AG04449 (cell line): ENCODE data around the gene ANKS4B.

ENCODE experiments used
- CTCF ChIA-PET: fragments of 350-600 bp; formaldehyde crosslinking; extraction: SDS; loops from one replicate; lab custom pipeline; 2021; ENCODE audit warnings: antibody characterized with exemption; lab: Yijun Ruan, JAX
- POLR2A ChIA-PET: fragments of 400-600, 350-600 bp; formaldehyde crosslinking; extraction: SDS; loops from one replicate; lab custom pipeline; 2020; ENCODE audit warnings: antibody characterized with exemption, inconsistent platforms; lab: Yijun Ruan, JAX
- DNase-seq: peaks from one replicate; pipeline ENCODE4 v3.0.0-alpha.2; 2010; ENCODE audit warnings: low read depth, low spot score
- H3K4me3 ChIP-seq: 2 replicates; pipeline ENCODE4 v1.5.1; 2011; ENCODE audit warnings: low read depth, mild to moderate bottlenecking, control low read depth, low read length
- CTCF ChIP-seq: IDR thresholded peaks from one replicate; pipeline ENCODE4 v1.5.1; 2011; ENCODE audit warnings: mild to moderate bottlenecking, moderate library complexity, low read length, control low read depth, inconsistent platforms; ENCODE audit not compliant: insufficient read depth; ENCODE audit errors: missing control alignments

Gene ANKS4B

GRCh38 chr16:21277045-21277926 lies 43.8 kb downstream of the ANKS4B start:
- CTCF ChIA-PET = interaction anchor here (1.0 to 6.6 kb wide), 8 partner anchors 10 to 120 kb away, joined by 3 to 44 read pairs (median 4); partner anchors contain the start of gene LDAF1
- TF ChIP-seq CTCF = no peak
- POLR2A ChIA-PET = no interaction called here
- H3K4me3 ChIP-seq = no peak overlapping the region
- DNase-seq = no peak

GRCh38 chr16:21277927-21278706 lies 44.6 kb downstream of the ANKS4B start, which contains the start of gene CRYM:
TSS of gene CRYM (minus strand) at chr16:21278290. CDS start at chr16:21278251, 39 bp downstream.
- peak within 1 kb of the TSS; percentile 27 for H3K4me3 ChIP-seq
- TF ChIP-seq CTCF = peak; percentile 82
- ChIA-PET CTCF (interaction anchor here (1.0 to 6.6 kb wide), 8 partner anchors 10 to 121 kb away, joined by 3 to 44 read pairs (median 4); partner anchors contain the start of gene LDAF1), POLR2A (no interaction called here)
- no peak for DNase-seq

- ChIA-PET CTCF (interaction anchor here (1.0 to 6.6 kb wide), 5 partner anchors 11 to 122 kb away, joined by 4 to 44 read pairs (median 37); partner anchors contain the start of gene LDAF1), POLR2A (no interaction called here)
- H3K4me3 ChIP-seq = no peak overlapping the region
- DNase-seq = no peak
- TF ChIP-seq CTCF = no peak
Measured at GRCh38 chr16:21279501-21279900, 46.0 kb downstream of the ANKS4B start.

GRCh38 chr16:21281698-21282389 lies 48.3 kb downstream of the ANKS4B start:
- no peak for TF ChIP-seq CTCF
- ChIA-PET POLR2A (no interaction called here), CTCF (interaction anchor here (0.7 to 2.8 kb wide), 5 partner anchors 9 to 432 kb away, joined by 3 to 10 read pairs (median 7); no protein-coding TSS in a partner anchor)
- no peak for DNase-seq
- no peak overlapping the region for H3K4me3 ChIP-seq

GRCh38 chr16:21283521-21284289 lies 50.2 kb downstream of the ANKS4B start:
- ChIA-PET POLR2A (no interaction called here), CTCF (interaction anchor here (0.8 to 2.3 kb wide), 6 partner anchors 9 to 127 kb away, joined by 3 to 9 read pairs (median 5); no protein-coding TSS in a partner anchor)
- peak; percentile 70 for TF ChIP-seq CTCF
- DNase-seq = no peak
- H3K4me3 ChIP-seq = peak overlapping the region; percentile 49
